Dermis blood vessel endothelial cell (primary cell): ENCODE results near the gene CXCL6. TPM values are rescaled to one million over a fixed set of nuclear protein-coding genes. Genes with fewer than 3 reads are reported as not detected.

Experiments used
- DNase-seq: peaks from one replicate; pipeline ENCODE4 v3.0.0; 2010
- total RNA-seq: library from RNA; depleted of rRNA; stranded (reverse); fragments of >200 nt; gene quantifications from 2 replicates; pipeline ENCODE4 v1.2.3, GENCODE V29; 2014

CXCL6 gene
- 0.37 and 0.68 TPM in 2 replicates for total RNA-seq

GRCh38 chr4:73836373-73837279 lies at the start of gene CXCL6:
TSS of gene CXCL6 (plus strand) at chr4:73836678. CDS start at chr4:73836751, 73 bp downstream.
- DNase-seq = peak; percentile 53

DNA sequence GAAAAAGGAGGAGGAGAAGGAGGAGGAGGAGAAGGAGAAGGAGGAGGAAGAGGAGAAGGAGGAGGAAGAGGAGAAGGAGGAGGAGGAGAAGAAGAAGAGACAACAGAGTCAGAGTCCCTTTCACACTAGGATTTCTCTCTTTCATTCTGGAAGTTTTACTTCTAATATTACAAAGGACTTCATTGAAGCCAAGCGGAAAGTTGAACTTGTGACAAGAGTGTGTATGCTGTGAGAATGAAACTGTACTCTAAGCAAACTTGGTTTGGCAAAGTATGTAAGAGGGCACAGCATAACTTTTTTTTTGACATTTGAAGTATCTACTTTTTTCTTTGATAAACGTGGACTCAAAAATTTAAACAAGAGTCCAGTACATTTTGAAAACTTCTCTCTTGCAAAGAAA lies 48.1 kb upstream of the CXCL6 start:
- no peak for DNase-seq

GRCh38 chr4:73798842-73799241 lies 37.6 kb upstream of the CXCL6 start:
- no peak for DNase-seq

GRCh38 chr4:73800206-73800605 lies 36.3 kb upstream of the CXCL6 start:
- DNase-seq = no peak

- DNase-seq = no peak
These were observed 34.8 kb upstream of the CXCL6 start for GRCh38 chr4:73801692-73802091.

DNA sequence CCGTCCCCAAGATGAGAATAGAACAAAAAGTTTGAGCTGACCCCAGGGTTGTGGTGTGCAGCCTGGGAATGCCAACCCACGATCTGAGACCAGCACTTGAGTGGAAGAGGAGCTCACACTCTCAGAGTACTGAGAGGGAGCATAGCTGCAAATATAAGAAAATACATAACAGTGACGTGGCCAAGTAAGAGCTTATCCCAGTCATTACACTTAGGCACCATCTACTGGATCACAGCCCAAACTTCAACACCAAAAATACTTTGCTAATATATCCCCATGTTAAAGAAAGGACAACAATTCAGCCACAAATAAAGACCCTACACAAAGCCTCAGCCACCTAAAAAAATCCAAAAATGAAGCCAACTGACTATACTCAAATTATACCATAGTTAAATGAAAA lies 33.3 kb upstream of the CXCL6 start:
- peak; percentile 14 for DNase-seq

DNA sequence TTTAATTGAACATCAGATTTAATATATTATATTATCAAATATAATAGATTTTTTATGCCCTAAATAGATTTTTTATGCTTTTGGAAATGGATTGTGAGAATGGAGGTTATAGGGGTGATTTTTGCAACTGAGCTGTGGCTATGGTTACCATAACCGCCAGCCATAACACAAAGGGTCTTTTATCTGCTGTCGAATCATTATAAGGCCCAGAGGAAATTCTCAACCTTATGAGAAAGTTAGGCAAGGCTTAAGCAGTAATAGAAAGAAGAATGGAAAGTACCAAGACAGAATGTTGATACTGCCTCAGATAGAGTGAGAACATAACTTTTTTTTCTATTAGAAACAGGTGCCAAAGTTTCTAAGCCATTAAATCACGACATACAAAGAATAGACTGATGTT lies 26.3 kb upstream of the CXCL6 start:
- DNase-seq = no peak

- DNase-seq = no peak
These were observed 24.6 kb upstream of the CXCL6 start for GRCh38 chr4:73811841-73812240.

- no peak for DNase-seq
These were observed 21.8 kb upstream of the CXCL6 start for GRCh38 chr4:73814679-73815078.

DNA sequence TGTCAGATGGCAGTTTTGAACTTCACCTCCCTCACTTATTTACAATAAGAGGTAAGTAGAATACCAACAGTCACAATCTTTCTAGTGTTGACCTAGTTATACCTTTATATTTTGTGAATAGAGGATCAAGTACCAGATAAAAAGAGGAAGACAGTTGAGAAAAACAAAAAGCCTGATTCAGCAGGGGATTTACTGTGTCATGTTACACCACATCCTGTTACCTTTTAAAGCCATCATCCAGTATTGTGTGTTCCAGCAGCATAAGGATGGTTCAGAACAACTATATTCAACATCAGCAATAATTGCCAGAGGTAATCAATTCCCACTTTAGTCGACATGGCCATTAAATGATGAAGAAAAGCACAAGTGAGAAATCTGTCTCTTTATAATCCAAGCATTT lies 21.3 kb upstream of the CXCL6 start:
- peak; percentile 10 for DNase-seq

DNA sequence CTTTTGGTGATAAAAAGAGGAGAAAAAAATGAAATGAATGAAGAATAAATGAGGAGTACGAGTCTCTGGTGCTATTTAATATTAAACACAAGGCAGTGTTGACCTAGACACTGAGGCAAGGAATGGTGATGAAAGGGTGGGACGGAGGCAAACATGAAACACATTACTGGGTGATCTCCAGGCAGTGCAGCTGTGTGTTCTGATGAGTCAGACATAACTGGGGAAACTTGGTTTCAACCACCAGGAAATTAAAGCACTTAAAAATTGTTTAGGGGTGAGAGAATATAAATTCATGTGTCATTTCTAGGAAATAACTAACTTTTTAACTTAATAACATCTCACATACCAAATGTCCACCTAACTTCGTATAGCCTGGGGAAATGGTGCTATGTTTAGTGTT lies 19.7 kb upstream of the CXCL6 start:
- peak; percentile 79 for DNase-seq

DNA sequence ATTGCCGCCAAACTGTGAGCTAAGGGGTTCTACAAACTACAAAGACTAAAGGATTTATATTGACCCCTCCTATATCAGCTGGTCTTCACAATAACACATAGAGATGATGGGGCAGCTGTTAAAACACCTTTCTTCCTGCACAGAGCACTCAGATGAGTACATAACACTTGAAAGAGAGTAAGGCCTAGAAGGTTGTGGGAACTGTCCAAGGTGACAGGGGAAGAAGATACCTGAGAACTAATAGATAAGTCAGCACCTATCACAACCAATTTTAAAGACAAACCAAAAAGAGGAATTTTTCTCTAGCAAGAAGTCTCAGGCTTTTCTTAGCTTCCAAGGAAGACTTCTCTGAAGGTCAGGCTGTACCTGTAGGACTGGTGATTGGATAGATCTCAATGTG lies 19.1 kb upstream of the CXCL6 start:
- DNase-seq = peak; percentile 25

GRCh38 chr4:73821325-73821724 lies 15.2 kb upstream of the CXCL6 start:
- no peak for DNase-seq

GRCh38 chr4:73822389-73822788 lies 14.1 kb upstream of the CXCL6 start:
- DNase-seq = no peak

GRCh38 chr4:73822812-73823504 lies 13.5 kb upstream of the CXCL6 start:
- no peak for DNase-seq

DNA sequence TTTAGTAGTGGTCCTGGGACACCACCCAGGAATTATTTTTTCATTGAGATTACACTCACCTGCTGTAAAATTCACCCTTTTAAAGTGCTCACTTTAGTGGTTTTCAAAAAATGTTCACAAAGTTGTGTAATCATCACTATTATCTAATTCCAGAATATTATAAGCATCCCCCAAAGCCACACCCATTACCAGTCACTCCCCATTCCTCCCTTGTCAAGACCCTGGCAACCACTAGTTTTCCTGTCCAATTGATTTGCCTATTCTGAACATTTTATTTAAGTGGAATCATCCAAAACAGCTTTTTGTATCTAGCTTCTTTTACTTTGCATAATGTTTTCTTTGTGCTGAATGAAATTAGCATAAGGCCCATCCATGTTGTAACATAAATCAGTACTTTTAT lies 12.7 kb upstream of the CXCL6 start:
- no peak for DNase-seq

- peak; percentile 52 for DNase-seq
These were observed 7.5 kb upstream of the CXCL6 start for GRCh38 chr4:73828956-73829355.

DNA sequence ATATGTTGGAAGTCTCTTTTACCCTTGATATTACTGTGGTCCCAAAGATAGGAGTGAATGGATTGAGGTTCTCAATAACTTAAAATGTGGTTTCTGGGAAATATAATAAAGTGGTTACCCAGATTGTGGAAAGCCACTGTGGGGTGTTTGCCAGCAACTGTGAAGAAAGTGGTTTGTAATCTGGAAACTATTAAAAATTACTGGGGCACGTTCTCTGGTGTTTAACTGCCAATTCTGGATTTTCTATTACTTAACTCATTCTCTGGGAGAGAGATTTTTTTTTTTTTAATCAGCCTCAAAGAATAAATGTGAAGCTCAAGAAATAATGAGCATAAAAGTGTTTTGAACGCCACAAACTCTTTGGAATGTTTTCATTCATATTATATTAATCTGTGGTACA lies 4.9 kb upstream of the CXCL6 start:
- no peak for DNase-seq

DNA sequence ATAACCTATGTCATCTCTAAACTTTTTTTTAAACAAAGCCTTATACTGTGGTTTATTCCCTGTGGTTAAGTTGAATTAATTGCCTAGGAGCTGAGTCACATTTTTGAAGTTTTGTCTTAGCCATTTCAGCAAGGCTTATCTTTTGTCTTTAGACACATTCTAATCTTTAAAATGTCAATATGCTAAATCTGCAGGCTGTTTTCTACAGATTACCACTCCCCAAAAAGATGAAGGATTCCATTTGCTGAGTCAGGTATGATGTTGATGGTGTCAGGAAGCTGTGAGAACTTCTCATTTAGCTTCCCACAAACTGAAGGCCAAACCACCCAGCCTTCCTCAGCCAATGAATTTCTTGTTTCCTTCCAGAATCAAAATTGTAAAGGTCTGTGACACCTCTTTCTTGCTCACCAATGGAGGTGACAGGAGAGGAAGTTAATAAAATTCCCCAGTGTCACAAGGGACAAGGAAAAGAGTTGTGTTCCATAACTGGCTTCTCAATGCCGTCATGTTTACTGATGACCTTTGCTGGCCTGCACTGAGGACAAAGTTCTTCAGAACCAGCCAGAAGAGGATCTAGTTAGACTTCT lies 3.7 kb upstream of the CXCL6 start:
- no peak for DNase-seq

DNA sequence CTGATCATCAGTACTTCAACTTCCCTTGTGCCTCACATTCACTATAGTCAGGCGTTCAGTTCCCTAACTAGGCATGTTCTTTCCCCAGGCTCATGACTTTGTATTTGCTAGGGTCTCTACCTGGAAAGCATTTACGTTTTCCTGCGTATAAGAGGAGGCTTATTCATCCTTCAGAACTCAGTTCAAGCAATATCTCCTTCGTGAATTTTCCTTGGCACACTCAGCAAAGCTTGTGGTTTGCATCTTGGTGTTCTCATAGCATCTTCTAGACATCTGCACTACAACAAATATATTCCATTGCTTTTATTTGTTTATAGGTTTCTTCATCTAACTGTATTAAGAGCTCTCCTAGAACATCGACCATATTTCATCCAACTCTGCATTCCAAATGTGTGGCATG lies 2.6 kb downstream of the CXCL6 start:
- no peak for DNase-seq

DNA sequence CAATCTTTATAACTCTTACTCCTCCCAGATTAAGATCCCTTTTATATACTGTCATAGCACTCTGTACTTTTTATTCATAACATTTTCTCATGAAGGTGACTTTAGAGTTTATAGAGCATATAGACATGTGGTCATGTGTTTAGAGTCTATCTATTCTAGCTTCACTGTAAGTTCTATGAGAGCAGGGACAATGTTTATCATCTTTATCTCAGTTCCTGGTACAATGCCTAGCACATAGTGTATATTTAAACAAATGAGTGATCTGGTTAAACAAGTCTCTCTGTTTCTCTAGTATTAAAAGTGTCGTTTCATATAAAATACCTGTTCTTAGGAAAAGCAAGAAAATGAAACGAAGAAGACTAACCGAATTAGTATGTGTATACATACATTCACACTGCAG lies 3.2 kb downstream of the CXCL6 start:
- no peak for DNase-seq

GRCh38 chr4:73841243-73841925 lies 4.9 kb downstream of the CXCL6 start:
- no peak for DNase-seq

GRCh38 chr4:73842696-73843095 lies 6.2 kb downstream of the CXCL6 start:
- no peak for DNase-seq
